ENCODE measurements around the gene UBR1. TPM values are rescaled to one million over a fixed set of nuclear protein-coding genes. Genes with fewer than 3 reads are reported as not detected.

Gene UBR1
- total RNA-seq: 21.6 and 22.2 TPM in 2 replicates

DNA sequence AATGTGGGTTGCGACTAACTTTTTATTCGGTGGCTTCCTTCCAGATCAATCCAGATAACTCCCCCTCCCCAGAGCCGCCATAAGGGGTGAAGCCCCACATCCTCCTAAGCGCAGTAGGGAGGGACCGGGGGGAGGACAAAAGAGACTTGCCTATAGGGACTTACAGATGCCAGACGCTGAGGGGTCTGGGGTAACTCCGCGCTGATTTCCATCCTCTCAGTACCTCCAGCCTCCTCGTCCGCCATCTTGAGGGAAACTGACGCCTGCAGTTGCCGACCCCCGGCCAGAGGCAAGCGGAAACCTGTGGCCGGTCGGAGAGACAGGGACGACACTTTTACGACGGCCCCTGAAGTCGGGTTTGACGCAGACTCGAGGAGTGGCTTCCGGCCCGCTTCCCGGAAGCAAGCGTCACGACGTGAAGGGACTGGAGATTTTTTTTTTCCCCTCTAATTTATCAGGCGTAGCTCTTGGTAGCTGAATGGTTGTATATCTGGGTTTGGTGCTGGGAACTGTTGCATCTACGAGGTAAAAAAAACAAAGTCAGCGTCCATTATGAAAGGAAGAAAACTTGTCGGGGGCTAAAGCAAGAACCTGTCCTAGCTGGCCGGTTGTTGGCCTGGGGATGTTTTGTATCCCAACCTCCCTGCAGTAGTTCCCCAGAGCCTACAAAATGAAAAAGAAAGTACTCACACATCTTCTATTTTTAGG lies at the start of gene UBR1:
TSS of gene UBR1 (minus strand) at position 261 of the 708 bp plus-strand sequence. CDS start at position 245, 16 bp downstream.

DNA sequence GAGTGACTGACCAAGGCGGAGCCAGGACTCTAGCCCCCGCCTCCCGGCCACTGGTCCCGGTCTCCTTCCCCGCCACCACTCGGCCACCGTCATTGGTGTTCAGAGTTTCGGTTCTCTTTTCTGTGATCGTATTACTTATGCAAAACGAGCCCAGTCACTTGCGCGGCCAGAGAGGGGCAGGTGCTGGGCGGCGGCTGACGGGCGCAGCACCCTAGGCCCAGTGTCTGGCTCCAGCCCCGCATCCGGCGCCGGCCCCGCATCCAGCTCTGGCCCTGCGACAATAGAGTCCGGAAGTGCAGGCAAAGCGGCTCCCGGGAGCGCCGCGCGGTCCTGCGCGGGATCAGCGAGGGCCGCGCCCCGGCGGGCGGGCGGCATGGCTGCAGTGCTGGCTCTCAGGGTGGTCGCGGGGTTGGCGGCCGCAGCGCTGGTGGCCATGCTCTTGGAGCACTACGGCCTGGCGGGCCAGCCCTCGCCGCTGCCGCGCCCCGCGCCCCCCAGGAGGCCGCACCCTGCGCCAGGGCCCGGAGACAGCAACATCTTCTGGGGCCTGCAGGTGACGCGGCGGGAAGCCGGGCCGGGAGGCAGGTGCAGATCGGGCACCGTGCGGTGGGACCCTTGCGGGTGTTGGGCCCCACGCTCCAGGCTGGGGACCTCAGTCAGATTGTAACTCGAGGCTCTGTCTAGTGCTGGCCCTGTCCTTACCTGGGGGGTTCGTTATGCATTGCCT lies 27.8 kb upstream of the UBR1 start, which contains the start of gene TMEM62:
TSS of gene TMEM62 (plus strand) at position 157 of the 727 bp plus-strand sequence. CDS start at position 374, 217 bp downstream.

GRCh38 chr15:42920519-42921341 lies 185.1 kb downstream of the UBR1 start, which contains the start of gene TTBK2:
TSS of gene TTBK2 (minus strand) at chr15:42920778. CDS start at chr15:42878617, 42,161 bp downstream.

Other genes with a start within 250 kb of the UBR1 start
- gene TTBK2, start 185.3 kb downstream of the UBR1 start, total RNA-seq: 1.7 and 3.9 TPM in 2 replicates
- gene TMEM62, start 27.5 kb upstream of the UBR1 start, total RNA-seq: 16.7 and 19.3 TPM in 2 replicates
- gene CCNDBP1, start 79.4 kb upstream of the UBR1 start, total RNA-seq: 84.0 and 92.3 TPM in 2 replicates
- not detected in 2 replicates for gene EPB42, start 115.0 kb upstream of the UBR1 start, total RNA-seq
- gene TGM5, start 160.9 kb upstream of the UBR1 start, total RNA-seq: not detected in 2 replicates
- gene TGM7, start 196.2 kb upstream of the UBR1 start, total RNA-seq: not detected in 2 replicates
- 4.6 and 8.0 TPM in 2 replicates for gene LCMT2, start 224.5 kb upstream of the UBR1 start, total RNA-seq